Karpas-422 (cell line): ENCODE results near the gene COL8A1. TPM values are rescaled to one million over a fixed set of nuclear protein-coding genes. Genes with fewer than 3 reads are reported as not detected.

Experiments
- DNase-seq: peaks from one replicate; pipeline ENCODE4 v3.0.0-alpha.2; 2015
- H2AFZ ChIP-seq: fragments of 200-600 bp; sonication (generic); 2 replicates; pipeline ENCODE4 v1.6.1; 2014; ENCODE audit warnings: antibody characterized with exemption, low read length, mixed read lengths
- H3K27ac ChIP-seq: fragments of 200-600 bp; sonication (generic); 2 replicates; pipeline ENCODE4 v1.5.1; 2014; ENCODE audit warnings: mild to moderate bottlenecking, low read length, moderate library complexity
- H3K27me3 ChIP-seq: fragments of 200-600 bp; sonication (generic); 2 replicates; pipeline ENCODE4 v1.6.1; 2014; ENCODE audit warnings: low read length, mixed read lengths
- H3K36me3 ChIP-seq: fragments of 200-600 bp; sonication (generic); 2 replicates; pipeline ENCODE4 v1.6.1; 2014; ENCODE audit warnings: low read length, mixed read lengths; ENCODE audit not compliant: insufficient read depth
- H3K4me1 ChIP-seq: fragments of 200-600 bp; sonication (generic); 2 replicates; pipeline ENCODE4 v1.6.1; 2014; ENCODE audit warnings: mild to moderate bottlenecking, low read length, mixed read lengths
- H3K4me2 ChIP-seq: fragments of 200-600 bp; sonication (generic); 2 replicates; pipeline ENCODE4 v1.6.1; 2014; ENCODE audit warnings: low read length, low read depth, mild to moderate bottlenecking; ENCODE audit not compliant: poor library complexity, severe bottlenecking
- H3K4me3 ChIP-seq: fragments of 200-600 bp; sonication (generic); 2 replicates; pipeline ENCODE4 v1.5.1; 2014; ENCODE audit warnings: mild to moderate bottlenecking, antibody characterized with exemption, low read length, mixed read lengths
- H3K79me2 ChIP-seq: fragments of 200-600 bp; sonication (generic); 2 replicates; pipeline ENCODE4 v1.6.1; 2014; ENCODE audit warnings: mild to moderate bottlenecking, low read length, mixed read lengths
- H3K9ac ChIP-seq: fragments of 200-600 bp; sonication (generic); 2 replicates; pipeline ENCODE4 v1.6.0; 2014; ENCODE audit warnings: low read length
- H3K9me2 ChIP-seq: fragments of 200-600 bp; sonication (generic), shearing (Covaris generic); replicated peaks from 2 replicates; pipeline ENCODE4 v1.6.0; 2014; ENCODE audit warnings: mild to moderate bottlenecking, low read length, moderate library complexity; ENCODE audit not compliant: insufficient read depth
- H3K9me3 ChIP-seq: fragments of 300-700, 200-600 bp; sonication (generic); 2 replicates; pipeline ENCODE4 v1.6.1; 2014; ENCODE audit warnings: low read length, mixed read lengths
- H4K20me1 ChIP-seq: fragments of 200-600 bp; sonication (generic); 2 replicates; pipeline ENCODE4 v1.6.1; 2014; ENCODE audit warnings: mild to moderate bottlenecking, antibody characterized with exemption, low read length, low read depth; ENCODE audit not compliant: insufficient read depth
- total RNA-seq: library from RNA; depleted of rRNA; stranded (reverse); fragments of >200 nt; shearing (Covaris generic); gene quantifications from 2 replicates; pipeline ENCODE4 v1.2.3, GENCODE V29; 2014; ENCODE audit warnings: low replicate concordance

The COL8A1 gene
- total RNA-seq, 1 experiment from 2014 or later = not detected

DNA sequence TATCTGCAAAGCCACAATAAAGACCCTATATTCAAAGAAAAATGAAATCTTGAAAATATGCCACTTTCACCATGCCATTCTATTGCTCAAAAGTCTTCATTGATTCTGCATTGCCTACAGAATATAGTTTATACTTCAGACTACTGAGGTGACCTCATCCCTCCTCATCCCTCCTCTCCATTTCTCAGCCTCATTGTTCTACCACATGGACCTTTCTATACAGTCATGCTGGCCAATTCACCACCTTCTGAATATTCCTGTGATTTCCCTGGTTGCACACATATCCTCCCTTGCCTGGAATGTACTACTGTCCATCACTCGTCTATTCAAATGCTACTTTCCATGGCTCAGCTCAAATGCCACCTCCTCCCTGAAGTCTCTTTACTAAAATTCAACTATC is 3.5 kb upstream of the COL8A1 start:
- Histone ChIP-seq H3K9me2 (no peaks in the 10 kb centered on the region), H3K4me3 (no peak overlapping the region), H3K36me3 (no peaks in the 10 kb centered on the region), H3K79me2 (no peaks in the 10 kb centered on the region), H3K27ac (no peak overlapping the region), H4K20me1 (no peaks in the 10 kb centered on the region), H3K9ac (no peak overlapping the region), H3K9me3 (no peaks in the 10 kb centered on the region), H3K27me3 (no peaks in the 10 kb centered on the region), H3K4me2 (no peak overlapping the region), H2AFZ (no peak overlapping the region), H3K4me1 (no peaks in the 10 kb centered on the region)
- DNase-seq = no peak

DNA sequence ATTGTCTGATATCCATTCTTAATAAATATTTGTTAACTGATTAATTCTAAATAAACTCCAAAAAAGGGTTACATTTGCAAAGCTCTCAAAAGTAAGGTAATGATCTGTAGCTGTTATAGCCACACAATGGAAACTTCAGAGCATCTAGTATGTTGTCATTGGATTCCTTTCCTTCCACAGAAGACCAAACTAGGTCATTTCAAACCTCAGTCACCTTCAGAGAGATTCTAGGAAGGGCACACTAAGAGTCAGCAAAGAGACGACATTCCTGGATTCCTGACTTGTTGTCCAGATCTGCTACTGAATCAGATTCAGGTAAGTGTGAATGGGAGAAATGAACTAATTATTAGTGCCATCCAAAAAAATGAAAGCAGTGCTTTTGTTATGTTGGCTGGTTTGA is 3.0 kb upstream of the COL8A1 start:
- DNase-seq = no peak
- Histone ChIP-seq H3K4me3 (no peak overlapping the region), H3K4me1 (no peaks in the 10 kb centered on the region), H3K36me3 (no peaks in the 10 kb centered on the region), H3K9ac (no peak overlapping the region), H3K9me3 (no peaks in the 10 kb centered on the region), H2AFZ (no peak overlapping the region), H3K27me3 (no peaks in the 10 kb centered on the region), H3K27ac (no peak overlapping the region), H3K79me2 (no peaks in the 10 kb centered on the region), H3K9me2 (no peaks in the 10 kb centered on the region), H4K20me1 (no peaks in the 10 kb centered on the region), H3K4me2 (no peak overlapping the region)

DNA sequence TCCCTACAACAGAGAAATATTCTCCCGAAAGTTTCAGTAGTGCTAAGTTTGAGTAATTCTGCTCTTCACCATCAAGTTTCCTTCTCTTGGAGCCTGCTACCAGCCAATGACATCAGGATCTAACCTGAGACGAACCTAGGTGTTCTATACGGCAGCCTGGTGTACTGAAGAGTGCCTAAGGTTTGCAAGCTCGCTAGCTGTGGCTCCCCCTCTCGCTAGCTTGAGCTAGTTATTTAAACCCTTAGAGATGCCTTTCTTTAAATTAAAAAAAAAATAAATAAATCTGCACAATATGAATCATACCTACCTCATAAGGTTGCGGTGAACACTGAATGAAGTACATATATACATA is 1.4 kb upstream of the COL8A1 start:
- Histone ChIP-seq H3K27ac (no peak overlapping the region), H3K9me3 (no peaks in the 10 kb centered on the region), H3K9ac (no peak overlapping the region), H3K27me3 (no peaks in the 10 kb centered on the region), H3K36me3 (no peaks in the 10 kb centered on the region), H3K9me2 (no peaks in the 10 kb centered on the region), H3K79me2 (no peaks in the 10 kb centered on the region), H4K20me1 (no peaks in the 10 kb centered on the region), H3K4me3 (no peak overlapping the region), H3K4me1 (no peaks in the 10 kb centered on the region), H3K4me2 (no peak overlapping the region), H2AFZ (no peak overlapping the region)
- no peak for DNase-seq

DNA sequence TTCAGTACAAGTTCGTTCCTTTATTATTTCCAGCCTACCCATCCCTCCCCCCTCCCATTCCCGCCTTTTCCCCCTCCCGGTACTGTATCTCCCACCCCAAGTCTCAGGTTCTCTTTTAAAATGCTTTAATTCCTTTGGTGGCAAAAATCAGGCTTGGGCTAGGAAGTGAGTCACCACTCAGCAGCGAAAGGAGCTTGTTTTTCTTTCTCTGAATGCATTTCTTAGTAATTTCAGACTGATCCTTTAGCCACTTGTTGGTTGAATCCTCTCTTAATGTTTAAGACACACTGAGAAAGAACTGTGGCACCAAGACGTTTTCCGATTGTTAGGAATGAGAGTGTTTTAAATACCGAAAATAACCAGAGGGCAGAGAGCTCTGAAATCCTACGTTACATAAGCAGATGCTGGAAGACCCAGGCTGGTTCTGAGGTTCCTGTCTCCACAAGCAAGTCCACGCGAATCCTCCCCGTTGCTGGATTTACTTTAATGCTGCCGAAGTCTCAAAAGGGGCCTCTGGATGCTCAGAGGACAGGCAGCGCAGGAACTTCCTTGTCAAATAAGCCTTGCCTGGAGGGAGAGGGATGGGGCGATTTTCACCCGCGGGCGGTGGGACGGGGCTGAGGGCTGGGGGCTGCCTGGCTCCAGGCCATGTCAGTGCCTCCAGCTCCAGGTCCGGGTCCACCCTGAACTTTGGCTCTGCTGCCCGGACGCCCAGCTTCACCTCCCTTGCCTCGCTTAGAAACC is 854 bp upstream of the COL8A1 start:
- no peak overlapping the region for H3K9ac ChIP-seq
- H3K4me2 ChIP-seq = no peak overlapping the region

DNA sequence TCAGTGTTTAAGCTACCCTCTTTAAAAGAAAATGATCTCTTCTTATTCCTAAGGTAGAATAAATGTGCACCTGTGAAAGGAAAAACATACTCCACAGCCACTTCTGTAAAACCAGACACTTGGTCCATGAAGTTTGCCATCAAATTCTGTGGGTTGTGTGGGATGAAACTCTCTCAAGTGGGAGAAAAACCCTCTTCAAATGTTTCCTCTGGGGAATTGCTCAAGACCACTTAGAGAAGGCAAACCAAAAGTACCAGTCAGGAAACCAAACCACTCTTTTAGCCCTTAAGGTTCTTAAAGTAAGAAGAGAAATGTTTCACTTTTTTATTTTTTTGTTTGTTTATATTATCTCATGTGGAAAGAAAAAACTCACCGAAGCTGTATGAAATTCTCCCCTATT is 1.2 kb downstream of the COL8A1 start:
- Histone ChIP-seq H3K27me3 (no peaks in the 10 kb centered on the region), H3K27ac (no peak overlapping the region)

More for the DNA sequence above, 854 bp upstream of the COL8A1 start:
- Histone ChIP-seq H3K4me3 (no peak overlapping the region), H3K79me2 (no peaks in the 10 kb centered on the region), H3K4me1 (no peaks in the 10 kb centered on the region), H3K36me3 (no peaks in the 10 kb centered on the region), H3K9me2 (no peaks in the 10 kb centered on the region), H2AFZ (no peak overlapping the region), H3K27me3 (no peaks in the 10 kb centered on the region), H3K27ac (no peak overlapping the region), H3K9me3 (no peaks in the 10 kb centered on the region), H4K20me1 (no peaks in the 10 kb centered on the region)
- DNase-seq = no peak

DNA sequence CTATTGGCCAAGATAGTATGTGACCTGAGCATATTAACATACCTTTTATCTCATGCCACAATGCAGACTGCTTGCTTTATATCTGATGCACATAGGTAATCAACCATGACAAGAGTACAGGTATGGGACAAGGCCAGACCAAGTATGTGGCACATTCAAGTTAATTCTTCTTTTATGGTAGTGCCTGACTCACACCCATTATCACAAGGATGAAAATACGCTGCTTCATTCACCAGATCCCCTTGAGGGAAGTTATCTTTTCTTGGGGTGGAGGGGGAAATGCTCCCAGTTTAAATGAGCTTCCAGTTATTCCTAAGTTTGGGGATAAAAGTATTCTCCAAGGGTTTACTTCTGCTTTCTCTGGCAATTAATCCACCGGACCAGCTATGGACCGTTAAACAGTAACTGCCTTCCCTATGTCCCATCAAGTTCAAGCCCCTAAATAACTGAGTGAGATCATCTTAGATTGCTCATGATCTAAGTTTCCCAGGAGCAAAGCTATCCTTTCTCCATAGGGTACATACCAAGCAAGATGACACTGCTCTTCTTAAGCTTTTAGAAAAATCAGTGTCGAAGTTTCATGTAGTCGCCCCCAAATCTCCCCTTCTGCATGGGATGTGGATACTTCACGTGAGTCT is 1.9 kb downstream of the COL8A1 start:
- H3K27ac ChIP-seq = no peak overlapping the region
- no peak overlapping the region for H3K9ac ChIP-seq
- no peaks in the 10 kb centered on the region for H3K36me3 ChIP-seq
- H3K4me2 ChIP-seq = no peak overlapping the region
- H3K79me2 ChIP-seq = no peaks in the 10 kb centered on the region
- no peak for DNase-seq
- H3K4me1 ChIP-seq = no peaks in the 10 kb centered on the region
- H4K20me1 ChIP-seq = no peaks in the 10 kb centered on the region
- no peaks in the 10 kb centered on the region for H3K9me2 ChIP-seq
- H3K9me3 ChIP-seq = no peaks in the 10 kb centered on the region
- H3K4me3 ChIP-seq = no peak overlapping the region
- no peaks in the 10 kb centered on the region for H3K27me3 ChIP-seq
- H2AFZ ChIP-seq = no peak overlapping the region

More for the DNA sequence above, 1.2 kb downstream of the COL8A1 start:
- DNase-seq = no peak
- H3K4me1 ChIP-seq = no peaks in the 10 kb centered on the region
- no peaks in the 10 kb centered on the region for H3K36me3 ChIP-seq
- H2AFZ ChIP-seq = no peak overlapping the region
- H3K4me3 ChIP-seq = no peak overlapping the region
- no peaks in the 10 kb centered on the region for H3K9me2 ChIP-seq
- H3K4me2 ChIP-seq = no peak overlapping the region
- H3K9me3 ChIP-seq = no peaks in the 10 kb centered on the region
- H3K9ac ChIP-seq = no peak overlapping the region
- H4K20me1 ChIP-seq = no peaks in the 10 kb centered on the region
- no peaks in the 10 kb centered on the region for H3K79me2 ChIP-seq

DNA sequence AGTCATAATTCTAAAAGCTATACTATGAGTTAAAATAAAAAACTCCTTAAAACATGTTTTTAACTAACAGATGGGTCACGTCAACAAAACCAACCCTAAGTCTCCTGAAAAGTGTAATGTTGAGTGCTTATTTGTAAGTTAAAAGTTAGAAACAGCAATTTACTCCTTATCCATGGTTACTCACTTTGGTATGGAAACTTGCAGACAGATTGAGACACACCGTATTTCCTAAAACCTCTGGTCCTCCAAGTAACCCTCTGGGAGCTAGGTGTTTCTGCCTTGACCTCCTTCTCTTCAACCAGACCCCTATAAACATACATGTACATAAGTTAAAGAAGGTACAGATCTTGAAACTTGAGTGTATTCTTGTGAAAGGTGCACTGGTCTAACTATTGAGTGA is 3.1 kb downstream of the COL8A1 start:
- Histone ChIP-seq H3K4me2 (no peak overlapping the region), H3K4me1 (no peaks in the 10 kb centered on the region), H4K20me1 (no peaks in the 10 kb centered on the region), H3K9me2 (no peaks in the 10 kb centered on the region), H3K27ac (no peak overlapping the region), H3K36me3 (no peaks in the 10 kb centered on the region), H3K27me3 (no peaks in the 10 kb centered on the region), H2AFZ (no peak overlapping the region), H3K9ac (no peak overlapping the region), H3K9me3 (no peaks in the 10 kb centered on the region), H3K79me2 (no peaks in the 10 kb centered on the region), H3K4me3 (no peak overlapping the region)
- DNase-seq = no peak

DNA sequence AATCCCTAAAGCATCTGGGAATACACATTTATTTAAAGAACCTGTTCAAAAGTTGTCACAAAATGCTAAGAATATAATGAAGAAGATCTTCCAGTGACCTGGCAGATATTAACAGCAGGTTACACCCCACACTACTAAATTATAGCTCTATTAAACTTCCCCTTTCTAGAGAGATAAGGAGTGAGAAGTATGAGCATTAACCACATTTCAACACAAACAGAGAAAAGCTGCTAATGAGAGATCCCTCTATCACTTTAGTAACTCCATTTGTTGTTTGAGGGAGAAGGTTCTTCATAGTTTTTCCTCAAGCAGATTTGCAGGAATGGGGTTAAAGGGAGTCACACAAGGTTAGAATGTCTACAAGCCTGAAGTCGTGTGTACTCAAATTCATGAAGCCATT is 3.6 kb downstream of the COL8A1 start:
- Histone ChIP-seq H3K9ac (no peak overlapping the region), H3K27me3 (no peaks in the 10 kb centered on the region), H3K9me2 (no peaks in the 10 kb centered on the region), H3K9me3 (no peaks in the 10 kb centered on the region), H3K36me3 (no peaks in the 10 kb centered on the region), H4K20me1 (no peaks in the 10 kb centered on the region), H3K79me2 (no peaks in the 10 kb centered on the region), H2AFZ (no peak overlapping the region), H3K4me3 (no peak overlapping the region), H3K4me1 (no peaks in the 10 kb centered on the region), H3K27ac (no peak overlapping the region), H3K4me2 (no peak overlapping the region)
- DNase-seq = no peak
